OCI-LY7 (cell line): ENCODE data around the gene CD2AP.

Experiments
- CTCF ChIP-seq: fragments of 200-600 bp; sonication (generic); conservative IDR thresholded peaks from 2 replicates; pipeline ENCODE4 v1.5.1; 2014; ENCODE audit warnings: mild to moderate bottlenecking, antibody characterized with exemption, low read length, moderate library complexity, mixed read lengths
- EZH2phosphoT487 ChIP-seq: fragments of 200-600 bp; sonication (generic); IDR thresholded peaks from 2 replicates; pipeline ENCODE4 v1.6.1; 2018; ENCODE audit warnings: low read depth, borderline replicate concordance, mild to moderate bottlenecking, mixed run types, antibody characterized with exemption, low read length, moderate library complexity, mixed read lengths

GRCh38 chr6:47477497-47478232 lies at the start of gene CD2AP:
- TF ChIP-seq CTCF = 0 out of 2 replicates have a peak, but pooled peaks have one; percentile 30
- no peak for TF ChIP-seq EZH2phosphoT487
